H7 (cell line): ENCODE results near the gene FHIT. TPM values are rescaled to one million over a fixed set of nuclear protein-coding genes. Genes with fewer than 3 reads are reported as not detected.

ENCODE experiments used
- DNase-seq: peaks from one replicate; pipeline ENCODE4 v3.0.0; 2012
- H3K27me3 ChIP-seq: 2 replicates; pipeline ENCODE4 v1.6.0; 2011; ENCODE audit warnings: mild to moderate bottlenecking, low read length; ENCODE audit not compliant: control insufficient read depth, insufficient read depth
- H3K36me3 ChIP-seq: replicated peaks from 2 replicates; pipeline ENCODE4 v1.5.1; 2011; ENCODE audit warnings: low read length; ENCODE audit not compliant: control insufficient read depth, insufficient read depth
- H3K4me3 ChIP-seq: 2 replicates; pipeline ENCODE4 v1.5.1; 2011; ENCODE audit warnings: low read depth, mild to moderate bottlenecking, control low read depth, low read length, moderate library complexity; ENCODE audit not compliant: insufficient read depth
- total RNA-seq: library from RNA; depleted of rRNA; stranded (reverse); fragments of >200 nt; shearing (Covaris generic); gene quantifications from 2 replicates; pipeline ENCODE4 v1.2.3, GENCODE V29; 2014

Gene FHIT
- total RNA-seq, 1 experiment from 2014 or later: 2.1 TPM

GRCh38 chr3:60979461-60980341 is 271.6 kb downstream of the FHIT start:
- H3K27me3 ChIP-seq: no peaks in the 10 kb centered on the region
- no peak overlapping the region for H3K4me3 ChIP-seq
- DNase-seq: no peak

DNA sequence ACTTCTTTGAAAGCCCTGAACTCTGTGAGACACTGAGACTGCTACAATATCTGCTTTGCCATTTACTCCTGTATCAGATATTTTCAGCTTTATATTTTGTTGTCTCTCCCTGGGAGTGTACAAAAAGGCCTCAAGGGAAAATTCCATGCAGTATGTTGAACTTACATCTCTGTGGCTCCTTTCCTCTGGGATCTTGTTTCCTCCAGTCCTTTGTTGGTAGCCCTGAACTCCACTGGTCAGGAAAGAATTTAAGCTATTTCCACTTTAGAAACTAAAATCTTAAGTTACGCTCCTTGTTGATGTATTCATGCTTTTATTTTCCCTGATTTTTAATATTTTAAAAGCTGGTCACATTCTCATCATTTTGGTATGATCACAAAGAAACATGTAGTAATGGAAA is 277.9 kb downstream of the FHIT start:
- no peak overlapping the region for H3K4me3 ChIP-seq
- H3K27me3 ChIP-seq: no peaks in the 10 kb centered on the region
- no peak for DNase-seq
- no peaks in the 10 kb centered on the region for H3K36me3 ChIP-seq

More at GRCh38 chr3:60979461-60980341, 271.6 kb downstream of the FHIT start:
- no peaks in the 10 kb centered on the region for H3K36me3 ChIP-seq

DNA sequence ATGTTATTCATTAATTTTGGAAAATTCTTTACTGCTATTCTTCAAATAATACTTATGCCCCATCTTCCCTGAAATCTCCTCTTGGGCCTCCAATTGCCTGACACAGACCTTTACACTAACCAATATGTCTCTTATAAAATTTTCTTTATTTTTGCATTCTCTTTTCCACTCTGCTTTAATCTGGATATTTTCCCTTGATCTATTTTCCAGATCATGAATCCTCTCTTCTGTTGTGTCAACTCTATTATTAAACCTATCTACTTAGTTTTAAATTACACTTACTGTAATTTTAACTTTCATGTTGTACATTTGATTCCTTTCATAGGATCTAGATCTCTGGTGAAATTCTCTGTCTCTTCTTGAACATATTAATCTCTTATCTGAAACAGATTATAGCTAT is 278.7 kb downstream of the FHIT start:
- Histone ChIP-seq H3K4me3 (no peak overlapping the region), H3K27me3 (no peaks in the 10 kb centered on the region), H3K36me3 (no peaks in the 10 kb centered on the region)
- DNase-seq: no peak

DNA sequence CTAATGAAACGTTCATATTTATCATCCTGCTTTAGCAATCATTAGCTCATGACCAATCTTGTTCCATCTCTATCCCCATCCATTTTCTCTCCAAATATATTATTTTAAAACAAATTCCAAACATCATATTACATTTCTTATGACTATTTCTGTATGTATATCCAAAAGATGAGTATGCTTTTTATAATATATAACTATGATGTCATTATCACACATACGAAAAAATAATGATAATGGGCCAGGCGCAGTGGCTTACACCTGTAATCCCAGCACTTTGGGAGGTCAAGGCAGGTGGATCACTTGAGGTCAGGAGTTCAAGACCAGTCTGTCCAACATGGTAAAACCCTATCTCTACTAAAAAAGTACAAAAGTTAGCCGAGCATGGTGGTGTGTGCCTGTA is 280.4 kb downstream of the FHIT start:
- Histone ChIP-seq H3K4me3 (no peak overlapping the region), H3K27me3 (no peaks in the 10 kb centered on the region), H3K36me3 (no peaks in the 10 kb centered on the region)
- no peak for DNase-seq

DNA sequence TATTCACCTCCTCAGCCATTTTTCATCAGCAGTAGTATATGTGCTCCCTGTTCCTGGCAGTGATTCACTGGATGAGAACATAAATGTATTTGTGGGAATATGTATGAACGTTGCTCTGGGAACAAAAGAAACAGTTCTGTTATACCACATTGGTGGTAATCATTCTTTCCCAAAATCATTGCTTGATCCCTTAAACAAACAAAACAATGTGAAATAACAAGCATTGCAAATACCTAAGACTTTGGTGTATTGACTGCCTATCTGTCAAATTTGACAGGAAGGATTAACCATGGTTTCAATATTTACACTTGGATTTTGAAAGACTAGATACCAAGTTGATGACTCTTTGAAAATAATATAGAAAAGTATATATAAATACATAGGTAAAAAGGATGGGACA is 284.1 kb downstream of the FHIT start:
- Histone ChIP-seq H3K4me3 (no peak overlapping the region), H3K36me3 (no peaks in the 10 kb centered on the region), H3K27me3 (no peaks in the 10 kb centered on the region)
- DNase-seq: no peak

DNA sequence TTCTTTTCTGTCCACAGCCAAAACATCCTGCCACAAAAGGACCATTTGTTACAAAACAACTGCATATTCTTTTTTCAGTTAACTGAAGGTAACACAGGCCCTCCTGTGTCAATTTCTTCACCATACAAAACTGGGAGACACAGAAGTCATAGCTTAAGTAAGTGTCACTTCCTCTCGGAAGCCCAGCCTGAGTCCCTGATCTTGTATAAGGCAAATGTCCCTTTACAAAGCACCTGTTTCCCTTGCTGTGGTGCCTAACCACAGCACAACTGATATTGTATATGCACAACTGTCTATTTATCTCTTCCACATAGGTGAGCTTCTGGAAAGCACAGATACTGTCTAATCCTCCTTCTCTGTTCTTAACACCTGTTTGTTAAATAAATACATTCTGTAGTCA is 293.7 kb downstream of the FHIT start:
- no peak for DNase-seq
- Histone ChIP-seq H3K36me3 (no peaks in the 10 kb centered on the region), H3K27me3 (no peaks in the 10 kb centered on the region), H3K4me3 (no peak overlapping the region)

GRCh38 chr3:60956729-60957128 is 294.5 kb downstream of the FHIT start:
- Histone ChIP-seq H3K27me3 (no peaks in the 10 kb centered on the region), H3K4me3 (no peak overlapping the region), H3K36me3 (no peaks in the 10 kb centered on the region)
- DNase-seq: no peak

- DNase-seq: no peak
- Histone ChIP-seq H3K27me3 (no peaks in the 10 kb centered on the region), H3K36me3 (no peaks in the 10 kb centered on the region), H3K4me3 (no peak overlapping the region)
Measured at GRCh38 chr3:60955034-60955433, 296.2 kb downstream of the FHIT start.

GRCh38 chr3:60954048-60954447 is 297.2 kb downstream of the FHIT start:
- H3K4me3 ChIP-seq: no peak overlapping the region
- no peaks in the 10 kb centered on the region for H3K27me3 ChIP-seq
- no peak for DNase-seq
- no peaks in the 10 kb centered on the region for H3K36me3 ChIP-seq

GRCh38 chr3:60953351-60953750 is 297.9 kb downstream of the FHIT start:
- Histone ChIP-seq H3K36me3 (no peaks in the 10 kb centered on the region), H3K4me3 (no peak overlapping the region), H3K27me3 (no peaks in the 10 kb centered on the region)
- no peak for DNase-seq

DNA sequence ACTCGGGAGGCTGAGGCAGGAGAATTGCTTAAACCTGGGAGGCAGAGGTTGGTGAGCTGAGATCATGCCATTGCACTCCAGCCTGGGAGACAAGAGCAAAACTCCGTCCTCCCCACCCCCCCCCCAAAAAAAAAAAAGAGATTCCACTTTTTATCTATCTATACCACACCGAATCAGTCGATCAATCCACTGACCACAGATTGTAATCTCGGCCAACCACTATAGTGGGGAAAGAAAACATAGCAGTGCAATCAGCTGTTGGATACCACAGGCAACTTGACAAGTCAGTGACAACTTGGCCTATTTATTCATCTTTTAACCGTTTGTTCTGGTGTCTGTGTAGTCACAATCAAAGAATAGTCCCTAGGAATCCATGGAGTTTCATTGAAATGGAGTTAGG is 299.2 kb downstream of the FHIT start:
- no peak for DNase-seq
- Histone ChIP-seq H3K36me3 (no peaks in the 10 kb centered on the region), H3K4me3 (no peak overlapping the region), H3K27me3 (no peaks in the 10 kb centered on the region)

DNA sequence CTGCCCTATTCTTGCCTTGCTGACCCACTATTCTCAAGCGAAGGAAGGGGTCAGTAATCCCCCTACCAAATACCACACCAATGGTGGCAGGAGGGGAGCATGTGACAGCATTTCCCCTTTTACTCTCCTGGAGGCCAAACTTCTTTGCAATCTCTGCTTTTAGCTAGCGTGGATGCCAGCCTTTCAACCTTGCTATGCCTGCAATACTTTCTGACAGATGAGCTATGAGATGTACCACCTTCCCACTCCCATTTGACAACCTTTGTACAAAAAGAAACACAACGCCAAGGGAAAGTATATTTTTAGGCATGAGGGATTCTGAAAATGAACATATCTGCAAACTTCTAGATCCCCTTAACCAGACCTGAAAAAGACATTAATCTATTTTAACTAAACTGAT is 302.1 kb downstream of the FHIT start:
- Histone ChIP-seq H3K36me3 (no peaks in the 10 kb centered on the region), H3K4me3 (no peak overlapping the region), H3K27me3 (no peaks in the 10 kb centered on the region)
- DNase-seq: no peak

GRCh38 chr3:60948488-60948887 is 302.8 kb downstream of the FHIT start:
- no peak overlapping the region for H3K4me3 ChIP-seq
- H3K36me3 ChIP-seq: no peaks in the 10 kb centered on the region
- H3K27me3 ChIP-seq: no peaks in the 10 kb centered on the region
- no peak for DNase-seq

- Histone ChIP-seq H3K27me3 (no peaks in the 10 kb centered on the region), H3K36me3 (no peaks in the 10 kb centered on the region), H3K4me3 (no peak overlapping the region)
- DNase-seq: no peak
Measured at GRCh38 chr3:60935709-60936108, 315.5 kb downstream of the FHIT start.

DNA sequence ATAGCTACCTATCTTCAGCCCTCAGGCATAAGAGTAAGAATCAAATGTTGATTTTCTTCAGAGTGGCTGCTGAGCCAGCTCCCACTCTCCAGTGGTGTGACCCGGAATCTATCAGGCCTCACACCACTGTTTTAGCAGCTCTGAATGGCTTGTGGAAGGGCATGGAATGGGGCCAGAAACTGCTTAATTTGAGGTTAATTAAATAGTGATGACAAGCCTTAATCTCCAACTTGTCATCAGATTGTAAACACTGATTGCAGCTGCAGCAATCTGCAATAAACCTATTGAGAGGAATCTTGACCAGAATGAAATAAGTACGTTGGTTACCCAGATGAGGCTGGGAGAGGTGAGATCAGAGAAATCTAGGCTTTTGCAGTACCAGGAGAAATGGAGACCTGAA is 317.4 kb downstream of the FHIT start:
- no peak for DNase-seq

GRCh38 chr3:60932643-60933042 is 318.6 kb downstream of the FHIT start:
- H3K4me3 ChIP-seq: no peak overlapping the region
- no peaks in the 10 kb centered on the region for H3K27me3 ChIP-seq
- DNase-seq: no peak
- no peaks in the 10 kb centered on the region for H3K36me3 ChIP-seq

More for the DNA sequence above, 317.4 kb downstream of the FHIT start:
- Histone ChIP-seq H3K4me3 (no peak overlapping the region), H3K27me3 (no peaks in the 10 kb centered on the region), H3K36me3 (no peaks in the 10 kb centered on the region)
